HG03064 (cell line): ENCODE measurements around the gene RBCK1.
A peak's percentile ranks its signal among the peaks of the same experiment; 100 is the strongest.
"Not testable (repeated sequence)": the region's sequence is repeated elsewhere in the genome, so short reads cannot be mapped to it uniquely, and the experiment has no call there.

Experiments
- ATAC-seq: cut with Tn5 transposase; IDR thresholded peaks from one replicate; pipeline ENCODE4 v1.9.1; 2021; ENCODE audit warnings: low read depth; ENCODE audit not compliant: unreplicated experiment

Gene RBCK1

DNA sequence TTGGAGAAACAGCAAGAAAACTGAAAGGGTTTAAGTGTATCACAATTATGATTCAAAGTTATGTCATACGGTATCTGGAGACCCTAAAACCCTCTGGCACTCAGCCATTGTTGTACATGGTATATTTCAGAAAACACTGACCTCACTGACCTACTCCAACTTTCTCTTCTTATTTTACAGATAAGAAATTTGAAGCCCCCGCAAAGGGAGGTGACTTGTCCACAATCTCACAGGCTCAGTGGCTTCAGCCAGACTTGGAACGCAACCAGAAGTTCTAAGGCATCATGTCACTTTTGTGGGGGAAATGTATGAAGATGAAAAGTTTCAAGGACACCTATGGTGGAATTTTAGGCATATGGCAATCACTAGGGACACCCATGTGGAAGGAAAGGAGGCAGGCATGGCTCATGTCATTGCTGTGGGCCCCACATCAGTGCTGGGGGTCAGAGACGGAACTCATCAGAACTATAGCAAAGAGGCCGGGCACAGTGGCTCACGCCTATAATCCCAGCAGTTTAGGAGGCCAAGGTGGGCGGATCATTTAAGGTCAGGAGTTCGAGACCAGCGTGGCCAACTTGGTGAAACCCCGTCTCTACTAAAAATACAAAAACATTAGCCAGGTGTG is 32.7 kb upstream of the RBCK1 start:
- ATAC-seq: no peak

GRCh38 chr20:376089-376488 is 32.0 kb upstream of the RBCK1 start:
- ATAC-seq: no peak

DNA sequence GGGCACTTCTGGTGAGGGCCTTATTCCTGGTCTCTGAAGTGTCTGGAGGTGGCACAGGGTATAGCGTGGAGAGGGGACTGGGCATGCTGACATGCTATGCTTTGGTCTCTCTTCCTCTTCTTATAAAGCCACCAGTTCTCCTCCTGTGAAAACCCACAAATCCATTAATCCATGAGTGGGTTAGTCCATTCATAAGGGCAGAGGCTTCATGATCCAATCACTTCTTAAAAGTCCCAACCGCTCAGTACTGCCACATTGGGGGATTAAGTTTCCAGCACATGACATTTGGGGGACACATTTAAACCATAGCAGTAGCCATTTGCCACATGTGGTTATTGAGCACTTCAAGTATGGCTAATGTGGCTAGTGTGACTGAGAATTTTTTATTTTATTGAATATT is 31.3 kb upstream of the RBCK1 start:
- ATAC-seq: no peak

DNA sequence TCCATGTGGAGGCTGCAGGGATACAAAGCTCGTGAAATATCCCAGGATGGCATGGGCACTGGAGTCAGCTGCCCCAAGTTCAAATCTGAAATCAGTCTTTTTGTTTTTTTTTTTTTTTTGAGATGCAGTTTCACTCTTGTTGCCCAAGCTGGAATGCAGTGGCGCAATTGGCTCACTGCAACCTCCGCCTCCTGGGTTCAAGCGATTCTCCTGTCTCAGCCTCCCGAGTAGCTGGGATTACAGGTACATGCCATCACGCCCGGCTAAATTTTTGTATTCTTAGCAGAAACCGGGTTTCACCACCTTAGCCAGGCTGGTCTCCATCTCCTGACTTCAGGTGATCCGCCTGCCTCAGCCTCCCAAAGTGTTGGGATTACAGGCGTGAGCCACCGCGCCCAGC is 30.5 kb upstream of the RBCK1 start:
- not testable (repeated sequence) for ATAC-seq

- ATAC-seq: no peak
Observed at GRCh38 chr20:378961-379336, 29.1 kb upstream of the RBCK1 start.

- ATAC-seq: peak; percentile 46
Observed at GRCh38 chr20:380763-381580, 27.1 kb upstream of the RBCK1 start.

DNA sequence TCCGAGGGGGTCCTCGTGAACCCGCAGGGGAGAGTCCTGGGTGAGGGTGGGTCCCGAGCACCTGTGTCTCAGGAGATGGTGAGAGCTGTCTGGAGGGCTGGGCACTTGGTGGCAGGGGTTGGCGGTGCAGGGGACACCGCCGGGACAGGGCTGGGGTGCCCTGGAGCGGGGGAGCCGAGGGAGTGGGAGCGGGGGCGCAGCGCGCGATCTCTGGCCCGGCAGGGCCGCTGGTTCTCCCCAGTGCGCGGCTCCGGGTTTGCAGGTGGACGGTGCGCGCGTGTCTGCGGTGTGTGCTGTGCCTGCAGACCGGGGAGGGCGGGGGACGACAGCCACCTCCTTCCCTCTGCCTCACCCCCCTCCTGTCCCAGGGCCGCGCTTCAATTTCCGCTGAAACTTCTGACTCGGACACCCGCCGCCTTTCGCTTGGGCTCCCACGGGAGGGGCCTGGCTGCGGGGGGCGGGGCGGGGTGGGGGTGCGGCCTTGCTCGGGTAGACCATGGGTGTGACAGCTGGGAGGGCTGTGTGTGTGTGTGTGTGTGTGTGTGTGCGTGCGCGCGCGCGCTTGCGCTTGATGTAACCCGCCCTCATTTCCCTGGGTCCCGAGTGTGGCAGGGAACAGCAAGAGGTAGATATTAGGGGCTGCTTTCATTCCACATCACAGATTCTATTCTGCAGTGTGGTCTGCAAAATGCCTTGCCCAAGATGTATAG is 26.4 kb upstream of the RBCK1 start:
- ATAC-seq: peak; percentile 52

GRCh38 chr20:382291-383115 is 25.6 kb upstream of the RBCK1 start:
- no peak for ATAC-seq

- no peak for ATAC-seq
Observed at GRCh38 chr20:383889-384288, 24.2 kb upstream of the RBCK1 start.

DNA sequence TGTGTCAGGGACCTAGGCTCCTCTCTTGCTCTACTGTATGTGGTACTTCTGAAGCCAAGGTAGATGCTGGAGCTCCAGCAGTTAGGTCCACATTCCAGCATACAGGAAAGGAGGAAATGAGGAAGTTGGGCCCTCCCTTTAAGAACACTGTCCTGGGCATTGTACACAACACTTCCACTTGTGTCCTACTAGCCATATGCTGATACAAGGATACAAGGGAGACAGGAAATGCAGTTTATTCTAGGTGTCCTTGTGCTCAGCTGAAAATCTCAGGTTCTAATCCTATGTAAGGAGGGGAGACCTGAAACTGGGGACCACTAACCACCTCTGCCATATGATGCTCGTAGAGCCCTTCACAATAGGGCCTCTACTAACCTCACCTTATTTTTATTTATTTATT is 23.4 kb upstream of the RBCK1 start:
- ATAC-seq: no peak

GRCh38 chr20:385448-385847 is 22.7 kb upstream of the RBCK1 start:
- no peak for ATAC-seq

DNA sequence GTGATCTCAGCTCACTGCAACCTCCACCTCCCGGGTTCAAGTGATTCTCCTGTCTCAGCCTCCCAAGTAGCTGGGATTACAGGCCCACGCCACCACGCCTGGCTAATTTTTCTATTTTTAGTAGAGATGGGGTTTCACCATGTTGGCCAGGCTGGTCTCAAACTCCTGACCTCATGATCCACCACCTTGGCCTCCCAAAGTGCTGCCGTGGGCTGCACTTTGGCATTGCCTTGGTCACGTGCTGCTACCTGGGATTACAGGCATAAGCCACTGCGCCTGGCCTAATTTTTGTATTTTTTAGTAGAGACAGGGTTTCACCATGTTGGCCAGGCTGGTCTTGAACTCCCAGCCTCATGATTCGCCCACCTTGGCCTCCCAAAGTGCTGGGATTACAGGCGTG is 21.5 kb upstream of the RBCK1 start:
- not testable (repeated sequence) for ATAC-seq

DNA sequence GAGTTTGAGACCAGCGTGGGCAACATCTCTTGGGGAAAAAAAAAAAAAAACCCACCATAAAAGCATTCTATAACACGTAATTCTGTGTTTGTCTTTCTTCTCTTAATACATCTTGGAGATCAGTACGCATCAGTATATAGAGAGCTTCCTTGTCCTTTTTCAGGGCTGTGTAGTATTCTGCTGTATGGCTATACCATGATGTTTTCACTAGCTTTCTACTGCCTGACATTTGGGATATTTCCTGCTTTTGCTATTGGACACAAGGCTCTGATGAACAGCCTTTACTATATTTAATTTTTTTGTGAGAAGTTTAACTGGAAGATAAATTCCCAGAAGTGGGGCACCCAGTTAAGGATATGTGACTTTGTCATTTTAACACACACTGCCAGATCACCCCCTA is 20.6 kb upstream of the RBCK1 start:
- ATAC-seq: no peak

DNA sequence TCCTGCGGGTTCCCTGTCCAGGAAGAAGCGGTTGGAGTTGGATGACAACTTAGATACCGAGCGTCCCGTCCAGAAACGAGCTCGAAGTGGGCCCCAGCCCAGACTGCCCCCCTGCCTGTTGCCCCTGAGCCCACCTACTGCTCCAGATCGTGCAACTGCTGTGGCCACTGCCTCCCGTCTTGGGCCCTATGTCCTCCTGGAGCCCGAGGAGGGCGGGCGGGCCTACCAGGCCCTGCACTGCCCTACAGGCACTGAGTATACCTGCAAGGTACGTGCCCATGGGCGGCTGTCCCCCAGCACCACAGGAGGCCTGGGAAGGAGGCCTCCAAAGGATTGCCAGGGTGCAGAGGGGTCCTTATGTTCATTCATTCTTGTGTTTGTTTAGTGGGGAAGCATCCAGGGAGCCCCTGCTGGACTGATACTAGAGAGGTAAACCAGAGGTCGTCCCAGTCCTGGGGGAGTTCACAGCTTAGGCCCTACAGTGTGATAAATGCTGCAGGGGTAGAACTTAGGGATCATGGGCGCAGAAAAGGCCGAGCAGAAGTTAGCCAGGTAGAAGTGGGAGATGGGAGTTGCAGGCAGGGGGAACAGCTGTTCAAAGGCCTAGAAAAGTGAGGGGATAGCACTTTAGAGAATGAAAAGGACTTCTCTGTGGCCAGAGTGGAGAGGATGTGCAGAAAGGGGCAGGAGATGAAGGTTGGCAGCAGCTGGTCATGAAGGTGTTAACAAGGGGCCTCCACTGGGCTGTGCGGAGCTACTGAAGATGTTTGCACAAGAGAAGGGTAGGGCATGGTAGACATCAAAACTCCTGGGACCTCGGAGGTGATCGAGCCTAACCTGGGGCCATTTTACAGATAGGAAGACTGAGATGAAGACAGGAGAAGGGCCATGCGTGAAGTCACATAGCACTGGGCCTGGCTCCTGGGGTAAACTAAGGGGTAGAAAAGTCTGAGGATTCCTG is 19.8 kb upstream of the RBCK1 start:
- no peak for ATAC-seq

DNA sequence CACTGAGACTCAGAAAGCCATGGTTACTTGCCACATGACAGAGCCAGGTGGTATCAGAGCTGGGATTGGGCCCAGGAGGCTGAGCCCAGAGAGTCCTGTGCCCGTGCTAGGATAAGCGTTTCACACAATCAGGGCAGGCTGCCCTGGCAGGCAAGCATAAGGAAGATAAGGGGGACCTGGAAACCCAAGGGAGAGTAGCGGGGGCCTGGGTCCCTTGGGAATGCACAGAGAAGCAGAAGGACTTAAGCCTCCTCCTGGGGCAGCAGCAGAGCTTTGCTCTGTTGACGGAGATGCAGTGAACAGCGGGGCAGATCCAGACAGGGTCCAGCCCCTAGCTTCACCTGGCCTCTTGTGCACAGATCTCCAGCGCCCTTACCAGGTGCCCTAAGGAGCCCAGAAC is 18.9 kb upstream of the RBCK1 start:
- ATAC-seq: no peak

DNA sequence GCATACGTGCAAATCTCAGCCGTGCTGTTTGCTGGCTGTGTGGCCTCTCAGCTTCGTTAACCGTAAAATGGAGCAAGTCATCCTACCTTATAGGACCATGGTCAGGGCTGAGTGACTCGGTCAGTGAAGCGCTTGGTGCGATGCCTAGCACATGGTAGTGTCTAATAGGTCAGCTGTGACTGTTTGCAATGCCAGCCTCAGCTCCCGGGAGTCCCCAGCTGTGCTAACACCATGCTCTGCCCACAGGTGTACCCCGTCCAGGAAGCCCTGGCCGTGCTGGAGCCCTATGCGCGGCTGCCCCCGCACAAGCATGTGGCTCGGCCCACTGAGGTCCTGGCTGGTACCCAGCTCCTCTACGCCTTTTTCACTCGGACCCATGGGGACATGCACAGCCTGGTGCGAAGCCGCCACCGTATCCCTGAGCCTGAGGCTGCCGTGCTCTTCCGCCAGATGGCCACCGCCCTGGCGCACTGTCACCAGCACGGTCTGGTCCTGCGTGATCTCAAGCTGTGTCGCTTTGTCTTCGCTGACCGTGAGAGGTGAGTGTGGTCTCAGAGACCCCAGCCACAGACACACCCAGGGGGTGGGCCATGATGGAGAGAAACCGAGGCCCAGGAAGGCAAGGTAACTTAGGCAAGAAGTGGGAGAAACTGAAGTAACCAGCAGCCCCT is 16.9 kb upstream of the RBCK1 start:
- ATAC-seq: no peak

GRCh38 chr20:393296-393695 is 14.8 kb upstream of the RBCK1 start:
- ATAC-seq: not testable (repeated sequence)

DNA sequence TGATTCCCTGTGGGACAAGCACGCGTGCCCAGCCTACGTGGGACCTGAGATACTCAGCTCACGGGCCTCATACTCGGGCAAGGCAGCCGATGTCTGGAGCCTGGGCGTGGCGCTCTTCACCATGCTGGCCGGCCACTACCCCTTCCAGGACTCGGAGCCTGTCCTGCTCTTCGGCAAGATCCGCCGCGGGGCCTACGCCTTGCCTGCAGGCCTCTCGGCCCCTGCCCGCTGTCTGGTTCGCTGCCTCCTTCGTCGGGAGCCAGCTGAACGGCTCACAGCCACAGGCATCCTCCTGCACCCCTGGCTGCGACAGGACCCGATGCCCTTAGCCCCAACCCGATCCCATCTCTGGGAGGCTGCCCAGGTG is 11.9 kb upstream of the RBCK1 start:
- no peak for ATAC-seq
